IMR-90 (cell line): ENCODE data around the gene SHROOM3. TPM values are rescaled to one million over a fixed set of nuclear protein-coding genes. Genes with fewer than 3 reads are reported as not detected.

Experiments used
- ATAC-seq: fragments of 200-7000 bp; cut with Tn5 transposase; 2 replicates; pipeline ENCODE4 v1.9.1; 2020; ENCODE audit warnings: low read depth, mild to moderate bottlenecking, moderate library complexity
- BruUV-seq: library from RNA; stranded (reverse); fragments of 400-500 nt; replicated peaks from 2 replicates; lab custom pipeline; 2021; lab: Mats Ljungman, UMichigan
- CTCF ChIA-PET: fragments of 300-600 bp; formaldehyde crosslinking; extraction: SDS; loops from one replicate; lab custom pipeline; 2021; ENCODE audit warnings: antibody characterized with exemption; lab: Yijun Ruan, JAX
- POLR2A ChIA-PET: fragments of 300-600 bp; sonication (Branson Sonifier 250); formaldehyde crosslinking; loops from one replicate; lab custom pipeline; 2022; ENCODE audit warnings: antibody characterized with exemption; ENCODE audit not compliant: unreplicated experiment; lab: Charles Lee
- DNase-seq: peaks from one replicate; pipeline ENCODE4 v3.0.0; 2013
- H2AFZ ChIP-seq: replicated peaks from 2 replicates; pipeline ENCODE3; 2013; ENCODE audit warnings: low read length, mild to moderate bottlenecking; ENCODE audit not compliant: poor library complexity
- H2AK5ac ChIP-seq: 2 replicates; pipeline ENCODE4 v1.6.1; 2013; ENCODE audit warnings: low read depth, low read length, inconsistent platforms
- H2AK9ac ChIP-seq: replicated peaks from 2 replicates; pipeline ENCODE3; 2013; ENCODE audit warnings: mild to moderate bottlenecking, low read depth, low read length, moderate library complexity; ENCODE audit not compliant: poor library complexity
- H2BK120ac ChIP-seq: 2 replicates; pipeline ENCODE4 v1.6.1; 2013; ENCODE audit warnings: low read depth, low read length, inconsistent platforms
- H2BK15ac ChIP-seq: 3 replicates; pipeline ENCODE4 v1.6.1; 2013; ENCODE audit warnings: low read depth, low read length, inconsistent platforms
- H2BK20ac ChIP-seq: 2 replicates; pipeline ENCODE4 v1.6.1; 2013; ENCODE audit warnings: low read depth, mild to moderate bottlenecking, inconsistent platforms, low read length, moderate library complexity
- H2BK5ac ChIP-seq: 2 replicates; pipeline ENCODE4 v1.6.1; 2013; ENCODE audit warnings: mild to moderate bottlenecking, low read depth, low read length, inconsistent platforms; ENCODE audit not compliant: poor library complexity, severe bottlenecking
- H3K14ac ChIP-seq: replicated peaks from 2 replicates; pipeline ENCODE4 v1.6.1; 2013; ENCODE audit warnings: low read depth, low read length, inconsistent platforms
- H3K18ac ChIP-seq: 2 replicates; pipeline ENCODE4 v1.6.1; 2013; ENCODE audit warnings: low read depth, low read length, control low read depth
- H3K23ac ChIP-seq: 2 replicates; pipeline ENCODE4 v1.6.1; 2013; ENCODE audit warnings: low read depth, low read length, inconsistent platforms
- H3K27ac ChIP-seq: 2 replicates; pipeline ENCODE4 v1.5.1; 2013; ENCODE audit warnings: mild to moderate bottlenecking, control low read depth, low read length; ENCODE audit not compliant: insufficient read depth
- H3K27me3 ChIP-seq: 2 replicates; pipeline ENCODE4 v1.6.1; 2013; ENCODE audit warnings: low read length; ENCODE audit not compliant: control insufficient read depth, insufficient read depth
- H3K36me3 ChIP-seq: 2 replicates; pipeline ENCODE4 v1.6.1; 2013; ENCODE audit warnings: low read length, mixed read lengths; ENCODE audit not compliant: control insufficient read depth, insufficient read depth
- H3K4ac ChIP-seq: 2 replicates; pipeline ENCODE4 v1.6.1; 2013; ENCODE audit warnings: low read depth, low read length, inconsistent platforms
- H3K4me1 ChIP-seq: 2 replicates; pipeline ENCODE4 v1.6.1; 2013; ENCODE audit warnings: low read length, mixed read lengths; ENCODE audit not compliant: control insufficient read depth, insufficient read depth
- H3K4me2 ChIP-seq: 2 replicates; pipeline ENCODE4 v1.6.1; 2013; ENCODE audit warnings: low read depth, mild to moderate bottlenecking, control low read depth, low read length, moderate library complexity
- H3K4me3 ChIP-seq: 2 replicates; pipeline ENCODE4 v1.5.1; 2013; ENCODE audit warnings: low read depth, mild to moderate bottlenecking, control low read depth, low read length, moderate library complexity; ENCODE audit not compliant: insufficient read depth
- H3K56ac ChIP-seq: 2 replicates; pipeline ENCODE4 v1.6.1; 2013; ENCODE audit warnings: low read length, inconsistent platforms; ENCODE audit not compliant: insufficient read depth; ENCODE audit errors: extremely low read depth
- H3K79me1 ChIP-seq, 2 experiments: 2 replicates each; pipeline ENCODE4 v1.6.1; 2013; ENCODE audit warnings: low read length in 2 of 2, inconsistent platforms in 1 of 2, low read depth in 1 of 2
- H3K9ac ChIP-seq: 2 replicates; pipeline ENCODE4 v1.6.1; 2013; ENCODE audit warnings: low read depth, low read length, control low read depth
- H3K9me1 ChIP-seq: 2 replicates; pipeline ENCODE4 v1.6.1; 2013; ENCODE audit warnings: low read length, inconsistent platforms; ENCODE audit not compliant: insufficient read depth
- H3K9me3 ChIP-seq: 2 replicates; pipeline ENCODE4 v1.6.1; 2013; ENCODE audit warnings: low read length; ENCODE audit not compliant: control insufficient read depth, insufficient read depth
- H4K20me1 ChIP-seq: 2 replicates; pipeline ENCODE4 v1.6.1; 2013; ENCODE audit warnings: low read length, inconsistent platforms; ENCODE audit not compliant: insufficient read depth
- H4K5ac ChIP-seq: 2 replicates; pipeline ENCODE4 v1.6.1; 2013; ENCODE audit warnings: mild to moderate bottlenecking, low read depth, low read length, control low read depth
- H4K8ac ChIP-seq, 2 experiments: 2 replicates each; pipeline ENCODE4 v1.6.1; 2013; ENCODE audit warnings: low read depth in 2 of 2, low read length in 2 of 2, control low read depth in 1 of 2, inconsistent platforms in 1 of 2
- H4K91ac ChIP-seq: 2 replicates; pipeline ENCODE4 v1.6.1; 2013; ENCODE audit warnings: low read depth, low read length, inconsistent platforms; ENCODE audit not compliant: insufficient read depth
- BHLHE40 ChIP-seq: fragments of 150-350 bp; IDR thresholded peaks from 2 replicates; pipeline ENCODE4 v1.6.1; 2016; ENCODE audit warnings: mild to moderate bottlenecking, low read depth, low read length
- CEBPB ChIP-seq: IDR thresholded peaks from 2 replicates; pipeline ENCODE4 v1.6.1; 2012; ENCODE audit warnings: low read depth, low read length, improper control_type of control experiment
- CHD1 ChIP-seq: IDR thresholded peaks from 2 replicates; pipeline ENCODE4 v1.6.1; 2012; ENCODE audit warnings: low read depth, low read length, improper control_type of control experiment
- CTCF ChIP-seq: conservative IDR thresholded peaks from 2 replicates; pipeline ENCODE4 v1.5.1; 2012; ENCODE audit warnings: mild to moderate bottlenecking, low read depth, low read length, improper control_type of control experiment
- ELK1 ChIP-seq: fragments of 150-350 bp; IDR thresholded peaks from 2 replicates; pipeline ENCODE4 v1.6.1; 2016; ENCODE audit warnings: low read depth, mild to moderate bottlenecking, low read length, moderate library complexity, borderline replicate concordance
- FOS ChIP-seq: fragments of 150-350 bp; IDR thresholded peaks from 2 replicates; pipeline ENCODE4 v1.6.1; 2016; ENCODE audit warnings: low read depth, low read length
- MAFK ChIP-seq: IDR thresholded peaks from 2 replicates; pipeline ENCODE4 v1.6.1; 2012; ENCODE audit warnings: low read depth, low read length, improper control_type of control experiment
- MAZ ChIP-seq: IDR thresholded peaks from 2 replicates; pipeline ENCODE4 v1.6.1; 2012; ENCODE audit warnings: low read depth, mild to moderate bottlenecking, low read length, improper control_type of control experiment, moderate library complexity, borderline replicate concordance
- MXI1 ChIP-seq: IDR thresholded peaks from 2 replicates; pipeline ENCODE4 v1.6.1; 2012; ENCODE audit warnings: low read depth, mild to moderate bottlenecking, low read length, moderate library complexity, borderline replicate concordance
- NFE2L2 ChIP-seq: fragments of 150-350 bp; IDR thresholded peaks from 2 replicates; pipeline ENCODE4 v1.6.1; 2016; ENCODE audit warnings: low read depth, mild to moderate bottlenecking, low read length
- POLR2A ChIP-seq: IDR thresholded peaks from 2 replicates; pipeline ENCODE4 v1.6.1; 2012; ENCODE audit warnings: mild to moderate bottlenecking, low read depth, low read length
- RAD21 ChIP-seq: IDR thresholded peaks from 2 replicates; pipeline ENCODE4 v1.6.1; 2012; ENCODE audit warnings: low read length, improper control_type of control experiment
- RCOR1 ChIP-seq: IDR thresholded peaks from 2 replicates; pipeline ENCODE4 v1.6.1; 2012; ENCODE audit warnings: mild to moderate bottlenecking, low read length, improper control_type of control experiment; ENCODE audit not compliant: insufficient replicate concordance
- RFX5 ChIP-seq: IDR thresholded peaks from 2 replicates; pipeline ENCODE4 v1.8.0; 2012; ENCODE audit warnings: low read depth, mild to moderate bottlenecking, low read length, moderate library complexity
- SMC3 ChIP-seq: fragments of 150-350 bp; IDR thresholded peaks from 2 replicates; pipeline ENCODE4 v1.6.1; 2016; ENCODE audit warnings: low read depth, mild to moderate bottlenecking, antibody characterized with exemption, low read length, moderate library complexity
- USF2 ChIP-seq: fragments of 150-350 bp; IDR thresholded peaks from 2 replicates; pipeline ENCODE4 v1.6.1; 2017; ENCODE audit warnings: mild to moderate bottlenecking, antibody characterized with exemption, low read length, low read depth
- WGBS, 2 experiments: methylation state at CpG; one replicate each; pipeline versions ENCODE4 v1.1.5 to v1.1.7; 2013; ENCODE audit warnings: missing lambda C conversion rate in 2 of 2; ENCODE audit not compliant: insufficient read length in 1 of 2; ENCODE audit errors: extremely low coverage in 2 of 2; 5-methylcytosine and 5-hydroxymethylcytosine counted together
- dilution Hi-C: fragments of 300-500 bp; cut with HindIII; formaldehyde crosslinking; loops from one replicate; pipeline ENCODE4 v1.14.3; 2018; ENCODE audit warnings: low sequenced_read_pairs; ENCODE audit not compliant: unreplicated experiment
- in situ Hi-C: fragments of 300-500 bp; cut with MboI; formaldehyde crosslinking; loops from 3 replicates; pipeline ENCODE4 v1.14.3; 2019; ENCODE audit warnings: low sequenced_read_pairs, inconsistent platforms, mixed read lengths
- intact Hi-C: fragments of 100-400 bp; cut with micrococcal nuclease; formaldehyde crosslinking; loops from 2 replicates; pipeline ENCODE4 v1.10.0; 2022
- polyA plus RNA-seq, 3 experiments: library from polyadenylated mRNA; depleted of rRNA; stranded (reverse); fragments of >200 nt; gene quantifications; 2 replicates each; pipeline ENCODE4 v1.2.3, GENCODE V29; 2012; ENCODE audit warnings: low replicate concordance in 1 of 3
- total RNA-seq: library from RNA; depleted of rRNA; stranded (reverse); fragments of >200 nt; gene quantifications from 2 replicates; pipeline ENCODE4 v1.2.3, GENCODE V29; 2012

Gene SHROOM3
- total and polyA plus RNA-seq, 2 of the 4 experiments (the other 2 are of a cell fraction) = 10.8 to 19.5 TPM

GRCh38 chr4:76726631-76727030 is 291.6 kb downstream of the SHROOM3 start:
- Histone ChIP-seq H2AK9ac (peak overlapping the region; percentile 70), H2BK5ac (peak overlapping the region; percentile 85), H4K20me1 (no peaks in the 10 kb centered on the region), H3K79me1 (peaks cover 32 to 74% of the 10 kb centered on the region in 2 experiments), H4K8ac (peak overlapping the region; percentile 76 to 90), H2BK15ac (peak overlapping the region; percentile 98; the same call in 1 of the 3 replicates), H3K23ac (peak overlapping the region; percentile 93), H3K9me1 (peaks cover 13% of the 10 kb centered on the region), H3K56ac (peak overlapping the region; percentile 15; the same call in 1 of the 2 replicates), H3K14ac (peak overlapping the region; percentile 95), H4K91ac (peak overlapping the region; percentile 95), H4K5ac (peak overlapping the region; percentile 94), H3K18ac (peak overlapping the region; percentile 93), H3K9me3 (no peaks in the 10 kb centered on the region), H2BK120ac (peak overlapping the region; percentile 92), H3K4me3 (no peak overlapping the region), H2BK20ac (peak overlapping the region; percentile 96), H3K4ac (peak overlapping the region; percentile 88), H3K36me3 (no peaks in the 10 kb centered on the region), H3K27ac (peak overlapping the region; percentile 61), H2AK5ac (peak overlapping the region; percentile 93), H3K4me2 (peak overlapping the region; percentile 44), H3K4me1 (peaks cover 19% of the 10 kb centered on the region), H2AFZ (no peak overlapping the region), H3K27me3 (no peaks in the 10 kb centered on the region), H3K9ac (no peak overlapping the region)
- ChIA-PET CTCF (no interaction called here), POLR2A (interaction anchor here (0.6 to 0.7 kb wide), 2 partner anchors 18 to 68 kb away, joined by 3 to 9 read pairs; no protein-coding TSS in a partner anchor)
- in situ Hi-C loops (no loop called here), dilution Hi-C loops (no loop called here), intact Hi-C loops (no loop called here)
- no peak for DNase-seq
- TF ChIP-seq RFX5 = no peak
- no peak for TF ChIP-seq FOS
- no peak for TF ChIP-seq SMC3
- no peak for TF ChIP-seq BHLHE40
- no peak for TF ChIP-seq CHD1
- TF ChIP-seq MAZ = no peak
- no peak for TF ChIP-seq RAD21
- no peak for TF ChIP-seq MAFK
- no peak for TF ChIP-seq CEBPB
- no peak for TF ChIP-seq POLR2A
- no peak for TF ChIP-seq NFE2L2
- no peak for TF ChIP-seq RCOR1
- TF ChIP-seq USF2 = no peak
- no peak for TF ChIP-seq MXI1
- TF ChIP-seq ELK1 = no peak
- TF ChIP-seq CTCF = no peak
- no CpG with 5 or more reads among the region's 5 CpGs for WGBS, 2 experiments
- BruUV-seq = no TSS peak
- ATAC-seq = no peak
